CD4-positive, alpha-beta T cell treated with Interleukin-6 for 4 hours (primary cell): Measurements from ENCODE around the gene CTNNA3.

Source experiments
- DNase-seq: peaks from one replicate; pipeline ENCODE4 v3.0.0-alpha.2; 2020; ENCODE audit warnings: mixed read lengths

Gene CTNNA3

DNA sequence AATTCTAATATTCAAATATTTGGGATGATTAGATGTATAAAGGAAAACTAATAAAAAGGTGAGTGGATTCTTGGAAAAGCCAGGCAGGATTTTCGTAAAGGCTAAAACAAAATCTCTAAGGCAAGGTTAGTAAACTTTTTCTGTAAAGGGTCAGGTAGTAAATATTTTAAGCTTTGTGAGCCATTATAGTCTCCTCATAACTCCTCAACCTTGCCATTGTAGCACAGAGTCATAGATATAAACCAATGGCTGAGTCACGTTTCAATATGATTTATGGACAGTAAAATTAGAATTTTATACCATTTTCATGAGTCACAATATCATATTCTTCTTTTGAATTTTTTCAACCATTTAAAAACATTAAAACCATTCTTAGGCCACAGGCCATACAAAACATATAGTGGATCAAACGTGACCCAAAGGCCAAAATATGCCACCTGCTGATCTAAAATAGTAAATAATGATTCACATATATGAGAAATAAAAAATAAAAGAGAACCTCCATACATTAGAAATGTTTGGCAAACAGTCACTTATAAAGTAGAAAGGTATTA lies 1422.0 kb downstream of the CTNNA3 start:
- no peak for DNase-seq

- no peak for DNase-seq
These were observed 1430.6 kb downstream of the CTNNA3 start for GRCh38 chr10:66265398-66265797.

DNA sequence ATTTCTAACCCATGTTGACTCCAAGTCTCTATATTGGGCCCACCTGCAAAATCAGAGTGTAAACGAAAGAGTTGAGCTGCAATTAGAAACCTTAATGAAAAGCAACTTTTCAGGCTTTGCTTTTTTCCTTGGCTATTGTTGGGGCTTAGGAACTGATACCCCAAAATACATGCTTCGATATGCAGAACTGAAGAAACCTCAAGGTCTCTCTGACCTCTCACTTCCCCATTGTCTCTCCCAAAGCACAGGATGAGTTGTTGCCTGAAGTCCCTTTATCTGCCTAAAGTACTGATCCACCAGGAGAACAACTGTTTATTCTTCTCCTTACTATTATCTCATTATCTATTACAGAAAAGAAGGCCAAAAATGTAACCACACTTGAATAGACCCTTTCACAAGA lies 1436.2 kb downstream of the CTNNA3 start:
- no peak for DNase-seq

- no peak for DNase-seq
These were observed 1437.3 kb downstream of the CTNNA3 start for GRCh38 chr10:66258693-66259092.

GRCh38 chr10:66257801-66258200 lies 1438.2 kb downstream of the CTNNA3 start:
- DNase-seq = no peak

DNA sequence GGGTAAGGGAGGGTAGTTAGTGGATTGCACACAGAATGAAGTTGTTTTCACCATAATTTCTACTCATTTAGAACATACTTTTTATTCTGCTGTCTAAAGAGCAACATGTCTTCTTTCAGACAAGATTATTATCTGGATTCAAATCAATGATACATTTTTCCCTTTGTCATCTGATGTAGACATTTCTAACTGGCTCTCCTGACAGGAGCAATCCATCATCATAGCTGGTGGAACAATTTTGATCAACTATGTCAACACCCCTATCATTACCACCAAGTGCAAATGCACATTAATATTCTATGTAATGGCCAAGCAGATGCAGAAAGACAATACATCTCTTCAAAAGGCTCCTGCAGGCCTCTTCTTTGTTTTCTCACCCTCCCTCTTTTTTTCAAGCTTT lies 1443.0 kb downstream of the CTNNA3 start:
- no peak for DNase-seq

DNA sequence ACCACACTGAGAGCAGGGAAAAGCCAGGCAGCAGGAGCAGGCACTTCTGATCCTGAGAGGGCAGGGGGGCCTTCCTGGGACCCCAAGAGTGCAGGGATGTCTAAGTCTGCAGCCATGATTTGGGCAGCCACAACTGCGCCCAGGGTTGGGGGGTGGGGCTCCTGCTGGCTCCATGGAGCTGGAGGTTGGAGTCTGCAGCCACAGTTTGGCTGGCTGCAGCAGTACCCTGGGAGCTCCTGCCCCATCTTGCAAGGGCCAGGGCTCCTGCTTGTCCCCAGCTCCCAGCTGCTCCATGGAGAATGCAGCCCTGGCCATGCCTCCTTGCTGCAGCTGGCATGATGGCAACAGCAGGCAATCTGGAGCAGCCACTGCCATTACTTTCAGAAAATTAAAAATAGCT lies 1449.8 kb downstream of the CTNNA3 start:
- no peak for DNase-seq

DNA sequence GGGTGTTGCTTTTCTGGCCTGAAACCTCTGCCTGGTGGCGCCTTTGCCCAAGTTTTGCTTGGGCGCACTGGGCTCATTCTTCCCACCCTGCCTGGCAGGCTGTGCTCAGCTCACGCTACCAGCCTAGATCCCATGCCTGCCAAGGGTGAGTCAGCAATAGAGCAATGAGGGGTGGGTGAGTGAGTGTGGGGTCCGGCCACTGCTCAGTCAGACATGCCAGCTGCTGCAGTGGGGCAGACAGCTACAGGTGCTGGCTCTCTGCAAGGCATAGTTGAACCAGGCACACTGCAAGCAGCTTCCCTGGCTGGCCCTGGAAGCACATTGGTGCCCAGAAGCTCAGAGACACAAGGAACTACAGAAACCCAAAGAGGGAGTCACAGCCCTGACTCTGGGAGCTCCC lies 1451.0 kb downstream of the CTNNA3 start:
- DNase-seq = no peak

DNA sequence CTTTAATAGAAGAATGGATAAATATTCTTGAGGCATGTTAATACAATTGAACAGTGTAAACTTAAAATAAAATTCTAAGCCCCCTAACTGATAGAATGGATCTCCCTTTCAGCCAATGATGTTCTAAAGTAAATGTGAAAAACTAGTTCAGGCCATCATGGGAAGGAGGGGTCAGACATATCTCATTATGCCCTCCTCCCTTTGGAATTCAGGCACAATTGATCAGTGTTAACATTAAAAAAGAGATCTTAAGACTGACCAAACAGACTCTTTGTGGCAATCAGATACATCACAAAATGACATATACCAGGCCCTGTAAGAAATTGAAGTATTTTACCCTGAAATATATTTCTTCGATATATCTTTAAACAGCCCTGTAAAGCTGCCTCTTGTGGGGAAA lies 1453.1 kb downstream of the CTNNA3 start:
- DNase-seq = no peak

- no peak for DNase-seq
These were observed 1456.9 kb downstream of the CTNNA3 start for GRCh38 chr10:66239062-66239461.

DNA sequence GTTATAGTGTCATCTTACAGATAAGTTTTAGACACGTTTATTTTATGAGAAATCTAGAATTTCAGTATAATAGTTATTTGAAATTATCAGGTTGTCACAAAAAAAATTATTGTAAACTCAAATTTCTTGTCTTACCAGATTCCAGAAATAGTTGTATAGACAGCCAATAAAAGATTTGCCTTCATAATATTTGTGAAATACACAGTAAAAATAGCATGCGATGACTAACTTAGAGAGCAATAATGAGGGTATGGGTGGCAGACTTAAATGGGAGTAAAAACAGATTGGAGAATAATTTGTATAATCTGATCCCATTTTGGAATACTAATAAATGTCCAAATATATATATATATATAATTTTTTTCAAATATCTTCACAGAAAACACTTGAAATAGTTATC lies 1457.7 kb downstream of the CTNNA3 start:
- no peak for DNase-seq

DNA sequence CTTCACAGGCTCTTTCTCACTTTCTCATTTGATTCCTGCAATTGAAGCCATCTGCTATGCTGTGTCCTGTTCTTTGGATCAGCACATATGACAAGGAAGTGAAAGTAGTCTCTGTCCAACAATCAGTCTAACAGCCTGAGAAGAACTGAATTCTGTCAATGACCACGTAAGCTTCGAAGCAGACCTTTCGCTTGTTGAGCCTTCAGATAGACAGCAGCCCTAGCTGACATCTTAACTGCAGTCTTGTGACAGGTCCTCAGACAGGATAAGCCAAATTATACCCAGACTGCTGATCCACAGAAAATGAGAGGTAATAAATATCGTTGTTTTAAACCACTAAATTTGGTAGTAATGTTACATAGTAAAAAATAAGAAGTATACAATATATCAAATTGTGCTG lies 1461.1 kb downstream of the CTNNA3 start:
- no peak for DNase-seq

DNA sequence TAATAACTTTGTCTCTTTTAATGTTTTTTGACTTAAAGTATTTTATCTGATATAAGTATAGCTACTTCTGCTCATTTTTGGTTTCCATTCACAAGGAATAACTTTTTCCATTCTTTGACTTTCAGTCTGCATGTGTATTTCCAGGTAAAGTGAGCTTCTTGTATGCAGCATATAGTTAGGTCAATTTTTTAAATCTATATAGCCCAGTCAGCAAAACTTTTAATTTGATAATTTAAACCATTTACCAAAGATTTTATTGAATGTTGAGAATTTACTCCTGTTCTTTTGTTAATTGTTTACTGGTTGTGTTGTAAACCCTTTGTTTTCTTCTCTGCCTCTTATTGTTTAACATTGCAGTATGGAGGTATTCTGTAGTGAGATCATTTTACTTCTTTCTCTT lies 1467.1 kb downstream of the CTNNA3 start:
- DNase-seq = no peak

GRCh38 chr10:66223656-66224055 lies 1472.3 kb downstream of the CTNNA3 start:
- no peak for DNase-seq

GRCh38 chr10:66222462-66223046 lies 1473.4 kb downstream of the CTNNA3 start:
- no peak for DNase-seq

- no peak for DNase-seq
These were observed 1476.9 kb downstream of the CTNNA3 start for GRCh38 chr10:66218981-66219587.

- no peak for DNase-seq
These were observed 1477.7 kb downstream of the CTNNA3 start for GRCh38 chr10:66218289-66218688.

- DNase-seq = no peak
These were observed 1480.1 kb downstream of the CTNNA3 start for GRCh38 chr10:66215920-66216319.

DNA sequence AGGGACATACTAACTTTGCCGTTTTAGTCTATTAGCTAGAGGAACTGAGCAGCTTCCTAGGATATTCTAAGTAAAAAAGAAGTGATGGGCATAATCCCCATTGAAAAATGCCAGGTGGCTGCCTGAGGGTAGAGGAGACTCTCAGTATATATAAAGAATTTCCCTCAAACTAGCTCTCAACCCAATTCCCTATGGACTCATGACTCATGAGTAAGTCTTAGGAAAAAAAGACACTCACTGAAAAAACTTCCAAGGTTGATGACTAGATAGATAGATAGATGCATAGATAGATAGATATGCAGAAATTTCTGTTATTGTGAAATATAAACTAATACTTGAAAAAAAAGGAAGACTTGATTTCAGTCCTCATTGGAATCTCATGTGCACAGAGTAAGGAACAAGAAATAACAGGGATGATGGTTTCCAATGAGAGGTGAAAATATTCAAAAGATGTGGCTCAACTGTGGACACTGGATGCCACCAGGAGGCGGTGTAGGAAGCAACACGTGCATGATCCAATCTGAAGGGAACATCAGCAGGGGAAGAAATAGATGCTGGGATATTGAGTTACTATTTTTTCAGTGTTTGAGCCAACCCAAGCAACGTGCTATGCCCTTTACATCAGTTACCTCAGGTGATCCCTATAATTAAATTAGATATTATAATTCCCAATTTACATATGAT lies 1481.1 kb downstream of the CTNNA3 start:
- no peak for DNase-seq

DNA sequence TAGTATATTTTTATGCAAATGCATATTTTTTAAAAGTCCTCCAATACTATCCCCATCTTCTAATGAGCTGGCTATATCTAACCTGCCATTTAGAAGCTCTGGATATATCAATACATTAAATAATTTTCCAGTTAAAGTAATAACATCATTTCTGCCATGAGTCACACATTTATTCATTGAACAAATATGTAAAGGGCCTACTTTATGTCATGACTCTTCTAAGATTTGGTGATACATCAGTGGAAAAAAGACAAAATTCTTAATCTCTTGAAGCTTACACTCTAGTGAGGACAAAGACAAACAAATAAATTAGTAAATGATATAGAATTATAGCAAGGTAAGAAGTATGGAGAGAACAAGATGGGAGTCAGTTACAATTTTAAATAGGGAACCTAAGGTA lies 1487.0 kb downstream of the CTNNA3 start:
- DNase-seq = no peak

- DNase-seq = no peak
These were observed 1491.2 kb downstream of the CTNNA3 start for GRCh38 chr10:66204838-66205237.

GRCh38 chr10:66202101-66202500 lies 1493.9 kb downstream of the CTNNA3 start:
- no peak for DNase-seq

DNA sequence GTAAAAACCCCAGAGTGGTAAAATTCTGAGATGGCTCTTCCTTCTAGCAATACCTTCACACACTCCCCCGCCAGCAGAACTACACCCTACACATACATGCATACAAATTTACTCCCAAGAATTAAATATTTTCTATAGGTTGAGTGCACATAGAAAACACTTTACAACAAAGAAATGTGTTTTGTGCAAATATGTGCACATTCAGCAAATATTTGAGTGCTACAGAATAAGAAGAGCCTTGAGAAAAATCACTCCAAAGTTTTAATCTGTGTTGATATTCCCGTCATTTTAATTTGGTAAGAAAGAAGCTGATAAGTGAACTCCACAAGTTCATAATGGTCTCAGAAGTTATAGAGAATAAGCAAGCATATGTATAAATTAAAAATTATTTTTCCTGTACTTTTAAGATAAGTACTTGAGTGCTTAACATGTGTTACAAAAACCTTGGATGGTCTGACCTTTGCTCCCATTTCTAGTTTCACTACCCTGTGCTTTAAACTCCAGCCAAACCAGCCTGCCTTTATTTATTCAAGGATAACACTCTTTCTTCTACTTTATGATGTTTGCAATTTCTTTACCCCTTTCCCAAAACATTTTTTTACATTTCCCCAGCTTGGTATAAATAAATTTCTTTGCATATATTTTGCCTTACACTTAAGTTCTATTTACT lies 1503.7 kb downstream of the CTNNA3 start:
- DNase-seq = no peak

GRCh38 chr10:66190413-66190812 lies 1505.6 kb downstream of the CTNNA3 start:
- DNase-seq = no peak
